WTC11 (cell line): ENCODE results near the gene RNF212B. TPM values are rescaled to one million over a fixed set of nuclear protein-coding genes. Genes with fewer than 3 reads are reported as not detected.
"Not testable (repeated sequence)": the region's sequence is repeated elsewhere in the genome, so short reads cannot be mapped to it uniquely, and the experiment has no call there.

Source experiments
- ATAC-seq: fragments of 200-7000 bp; cut with Tn5 transposase; 2 replicates; pipeline ENCODE4 v1.10.0; 2021; ENCODE audit warnings: mild to moderate bottlenecking, moderate library complexity
- CTCF ChIA-PET: fragments of 300-600 bp; sonication (Branson Sonifier 250); formaldehyde crosslinking; loops from one replicate; lab custom pipeline; 2021; ENCODE audit warnings: antibody characterized with exemption; lab: Charles Lee
- POLR2A ChIA-PET: fragments of 350-600 bp; sonication (Branson Sonifier 250); formaldehyde crosslinking; loops from one replicate; lab custom pipeline; 2021; ENCODE audit warnings: antibody characterized with exemption; lab: Charles Lee
- DNase-seq: peaks from one replicate; pipeline ENCODE4 v3.0.0; 2021; ENCODE audit warnings: low spot score
- H3K27ac Mint-ChIP-seq: 2 replicates; pipeline ENCODE4 v1.8.0; 2021; ENCODE audit warnings: mixed read lengths
- H3K27me3 Mint-ChIP-seq: 2 replicates; pipeline ENCODE4 v1.8.0; 2021; ENCODE audit warnings: low read depth, mild to moderate bottlenecking, moderate library complexity, mixed read lengths
- H3K36me3 Mint-ChIP-seq: 2 replicates; pipeline ENCODE4 v1.8.0; 2021; ENCODE audit warnings: mixed read lengths
- H3K4me1 Mint-ChIP-seq: 2 replicates; pipeline ENCODE4 v1.8.0; 2022; ENCODE audit warnings: mixed read lengths
- H3K4me3 Mint-ChIP-seq: 2 replicates; pipeline ENCODE4 v1.8.0; 2021; ENCODE audit warnings: mild to moderate bottlenecking, moderate library complexity, mixed read lengths
- H3K9me3 Mint-ChIP-seq: 2 replicates; pipeline ENCODE4 v1.8.0; 2021; ENCODE audit warnings: mixed read lengths
- ARID4B ChIP-seq: sonication (generic); formaldehyde crosslinking; IDR thresholded peaks from 2 replicates; pipeline ENCODE4 v1.8.0; 2023; ENCODE audit warnings: missing genetic modification reagents, mild to moderate bottlenecking, borderline replicate concordance
- CBFB ChIP-seq: sonication (generic); formaldehyde crosslinking; IDR thresholded peaks from 2 replicates; pipeline ENCODE4 v1.8.1; 2022; ENCODE audit warnings: mild to moderate bottlenecking, low read depth, missing genetic modification reagents
- E2F4 ChIP-seq: sonication (generic); formaldehyde crosslinking; IDR thresholded peaks from 2 replicates; pipeline ENCODE4 v1.8.1; 2022; ENCODE audit warnings: low read depth, mild to moderate bottlenecking, moderate library complexity, missing genetic modification reagents, borderline replicate concordance
- FOXJ3 ChIP-seq: sonication (generic); formaldehyde crosslinking; IDR thresholded peaks from 2 replicates; pipeline ENCODE4 v1.9.0; 2021; ENCODE audit warnings: missing genetic modification reagents, mild to moderate bottlenecking, borderline replicate concordance
- GRHL2 ChIP-seq: fragments of 250-450 bp; sonication (Bioruptor Pico); IDR thresholded peaks from 2 replicates; pipeline ENCODE4 v1.8.0; 2022; ENCODE audit warnings: mild to moderate bottlenecking, moderate library complexity; ENCODE audit not compliant: insufficient replicate concordance, severe bottlenecking
- JAZF1 ChIP-seq: fragments of 250-450 bp; sonication (Bioruptor Pico); IDR thresholded peaks from 2 replicates; pipeline ENCODE4 v1.9.0; 2021; ENCODE audit warnings: moderate library complexity, mild to moderate bottlenecking, inconsistent platforms
- MYBL2 ChIP-seq: sonication (generic); formaldehyde crosslinking; IDR thresholded peaks from 2 replicates; pipeline ENCODE4 v1.8.1; 2023; ENCODE audit warnings: mild to moderate bottlenecking, moderate library complexity, missing genetic modification reagents
- OVOL2 ChIP-seq: fragments of 250-450 bp; sonication (Bioruptor Pico); IDR thresholded peaks from 2 replicates; pipeline ENCODE4 v1.9.0; 2021; ENCODE audit warnings: mild to moderate bottlenecking, borderline replicate concordance
- RORB ChIP-seq: fragments of 250-450 bp; sonication (Bioruptor Pico); IDR thresholded peaks from 2 replicates; pipeline ENCODE4 v1.9.0; 2021; ENCODE audit warnings: mild to moderate bottlenecking
- TCF7 ChIP-seq: sonication (generic); formaldehyde crosslinking; IDR thresholded peaks from 2 replicates; pipeline ENCODE4 v1.8.0; 2022; ENCODE audit warnings: mild to moderate bottlenecking, low read depth, missing genetic modification reagents, moderate library complexity
- TEAD4 ChIP-seq: sonication (generic); formaldehyde crosslinking; IDR thresholded peaks from 2 replicates; pipeline ENCODE4 v1.8.0; 2022; ENCODE audit warnings: mild to moderate bottlenecking, missing genetic modification reagents
- ZNF219 ChIP-seq: sonication (generic); formaldehyde crosslinking; IDR thresholded peaks from 2 replicates; pipeline ENCODE4 v1.8.0; 2023; ENCODE audit warnings: missing genetic modification reagents, mild to moderate bottlenecking, borderline replicate concordance
- ZNF263 ChIP-seq: sonication (generic); formaldehyde crosslinking; IDR thresholded peaks from 2 replicates; pipeline ENCODE4 v1.8.1; 2022; ENCODE audit warnings: low read depth, mild to moderate bottlenecking, moderate library complexity, missing genetic modification reagents
- ZNF396 ChIP-seq: fragments of 250-450 bp; sonication (Bioruptor Pico); IDR thresholded peaks from 2 replicates; pipeline ENCODE4 v1.8.0; 2021; ENCODE audit warnings: mild to moderate bottlenecking, moderate library complexity, borderline replicate concordance
- total RNA-seq: library from RNA; stranded (reverse); gene quantifications from 3 replicates; pipeline ENCODE4 v1.2.3, GENCODE V29; 2021
- TF ChIP-seq, protein P1 (sequence below): fragments of 250-450 bp; sonication (Bioruptor Pico); IDR thresholded peaks from 2 replicates; pipeline ENCODE4 v1.9.0; 2021; ENCODE audit warnings: moderate library complexity, mild to moderate bottlenecking, inconsistent platforms, borderline replicate concordance
- TF ChIP-seq, protein P2 (sequence below): fragments of 250-450 bp; sonication (Bioruptor Pico); IDR thresholded peaks from 2 replicates; pipeline ENCODE4 v1.9.0; 2021; ENCODE audit warnings: mild to moderate bottlenecking
- TF ChIP-seq, protein P3 (sequence below): sonication (generic); formaldehyde crosslinking; IDR thresholded peaks from 2 replicates; pipeline ENCODE4 v1.8.1; 2023; ENCODE audit warnings: mild to moderate bottlenecking, missing genetic modification reagents
- TF ChIP-seq, protein P4 (sequence below): sonication (generic); formaldehyde crosslinking; IDR thresholded peaks from 2 replicates; pipeline ENCODE4 v1.8.1; 2023; ENCODE audit warnings: mild to moderate bottlenecking, missing genetic modification reagents, borderline replicate concordance

RNF212B gene
- total RNA-seq, 1 experiment from 2014 or later: 0.46 TPM

- TF ChIP-seq, protein P1, sequence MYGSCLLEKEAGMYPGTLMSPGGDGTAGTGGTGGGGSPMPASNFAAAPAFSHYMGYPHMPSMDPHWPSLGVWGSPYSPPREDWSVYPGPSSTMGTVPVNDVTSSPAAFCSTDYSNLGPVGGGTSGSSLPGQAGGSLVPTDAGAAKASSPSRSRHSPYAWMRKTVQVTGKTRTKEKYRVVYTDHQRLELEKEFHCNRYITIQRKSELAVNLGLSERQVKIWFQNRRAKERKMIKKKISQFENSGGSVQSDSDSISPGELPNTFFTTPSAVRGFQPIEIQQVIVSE (CRISPR knock-in tag): no peak
- TF ChIP-seq E2F4: no peak
- no peak for TF ChIP-seq RORB (CRISPR knock-in tag)
- no peak for TF ChIP-seq ZNF396 (CRISPR knock-in tag)
- no peak for TF ChIP-seq ZNF263 (CRISPR knock-in tag)
- no peak for TF ChIP-seq OVOL2 (CRISPR knock-in tag)
- TF ChIP-seq FOXJ3 (CRISPR knock-in tag): no peak
- TF ChIP-seq TCF7 (CRISPR knock-in tag): no peak
- TF ChIP-seq JAZF1: no peak
- TF ChIP-seq, protein P2, sequence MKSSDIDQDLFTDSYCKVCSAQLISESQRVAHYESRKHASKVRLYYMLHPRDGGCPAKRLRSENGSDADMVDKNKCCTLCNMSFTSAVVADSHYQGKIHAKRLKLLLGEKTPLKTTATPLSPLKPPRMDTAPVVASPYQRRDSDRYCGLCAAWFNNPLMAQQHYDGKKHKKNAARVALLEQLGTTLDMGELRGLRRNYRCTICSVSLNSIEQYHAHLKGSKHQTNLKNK (CRISPR knock-in tag): no peak
Observed at GRCh38 chr14:23219075-23219474, 18.7 kb upstream of the RNF212B start (continued).

- H3K27ac Mint-ChIP-seq, H3K36me3 Mint-ChIP-seq, H3K4me3 Mint-ChIP-seq, H3K4me1 Mint-ChIP-seq, DNase-seq, CTCF ChIA-PET, POLR2A ChIA-PET, H3K27me3 Mint-ChIP-seq, ATAC-seq: not testable (repeated sequence)
- peaks cover 21% of the 10 kb centered on the region for H3K9me3 Mint-ChIP-seq
Observed at GRCh38 chr14:23224958-23225357, 12.8 kb upstream of the RNF212B start.

DNA sequence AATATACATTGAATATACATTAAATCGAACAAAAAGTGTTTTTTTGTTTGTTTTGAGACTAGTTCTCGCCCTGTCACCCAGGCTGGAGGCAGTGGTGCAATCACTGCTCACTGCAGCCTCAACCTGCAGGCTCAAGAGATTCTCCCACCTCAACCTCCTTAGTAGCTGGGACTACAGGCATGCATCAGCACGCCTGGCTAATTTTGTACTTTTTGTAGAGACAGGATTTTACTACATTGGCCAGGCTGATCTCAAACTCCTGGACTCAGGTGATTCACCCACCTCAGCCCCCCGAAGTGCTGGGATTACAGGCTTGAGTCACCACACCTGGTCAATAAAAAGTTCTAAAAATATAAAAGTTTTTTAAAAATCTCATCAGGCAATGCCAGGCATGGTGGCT is 10.2 kb upstream of the RNF212B start:
- TF ChIP-seq MYBL2 (CRISPR knock-in tag) (no peak), TEAD4 (no peak)
- TF ChIP-seq, protein P3, sequence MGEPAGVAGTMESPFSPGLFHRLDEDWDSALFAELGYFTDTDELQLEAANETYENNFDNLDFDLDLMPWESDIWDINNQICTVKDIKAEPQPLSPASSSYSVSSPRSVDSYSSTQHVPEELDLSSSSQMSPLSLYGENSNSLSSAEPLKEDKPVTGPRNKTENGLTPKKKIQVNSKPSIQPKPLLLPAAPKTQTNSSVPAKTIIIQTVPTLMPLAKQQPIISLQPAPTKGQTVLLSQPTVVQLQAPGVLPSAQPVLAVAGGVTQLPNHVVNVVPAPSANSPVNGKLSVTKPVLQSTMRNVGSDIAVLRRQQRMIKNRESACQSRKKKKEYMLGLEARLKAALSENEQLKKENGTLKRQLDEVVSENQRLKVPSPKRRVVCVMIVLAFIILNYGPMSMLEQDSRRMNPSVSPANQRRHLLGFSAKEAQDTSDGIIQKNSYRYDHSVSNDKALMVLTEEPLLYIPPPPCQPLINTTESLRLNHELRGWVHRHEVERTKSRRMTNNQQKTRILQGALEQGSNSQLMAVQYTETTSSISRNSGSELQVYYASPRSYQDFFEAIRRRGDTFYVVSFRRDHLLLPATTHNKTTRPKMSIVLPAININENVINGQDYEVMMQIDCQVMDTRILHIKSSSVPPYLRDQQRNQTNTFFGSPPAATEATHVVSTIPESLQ (CRISPR knock-in tag): no peak
- H3K4me1 Mint-ChIP-seq: no peaks in the 10 kb centered on the region
- H3K36me3 Mint-ChIP-seq: peaks cover 15% of the 10 kb centered on the region
- H3K27ac Mint-ChIP-seq: no peak overlapping the region
- H3K27me3 Mint-ChIP-seq: no peaks in the 10 kb centered on the region; the same call in 1 of the 2 replicates
- peaks cover 27% of the 10 kb centered on the region for H3K9me3 Mint-ChIP-seq
- no peak overlapping the region for H3K4me3 Mint-ChIP-seq
- DNase-seq: no peak
- ChIA-PET POLR2A (no interaction called here), CTCF (interaction anchor here (0.7 kb wide), 1 partner anchor 106 kb away, joined by 4 read pairs; no protein-coding TSS in a partner anchor)
- ATAC-seq: no peak

DNA sequence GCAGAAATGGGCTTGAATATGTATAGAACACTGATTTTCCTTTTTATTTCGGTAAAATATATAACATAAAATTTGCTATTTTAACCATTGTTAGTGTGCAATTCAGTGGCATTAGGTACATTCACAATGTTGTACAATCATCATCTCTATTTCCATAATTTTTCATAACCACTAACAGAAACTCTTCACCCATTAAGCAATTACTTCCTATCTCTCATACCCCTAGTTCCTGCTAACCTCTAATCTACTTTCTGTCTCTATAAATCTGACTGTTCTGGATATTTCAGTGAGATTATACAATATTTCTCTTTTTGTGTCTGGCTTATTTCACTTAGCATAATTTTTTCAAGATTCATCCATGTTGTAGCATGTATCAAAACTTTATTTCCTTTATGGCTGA is 8.9 kb upstream of the RNF212B start:
- H3K27ac Mint-ChIP-seq: no peak overlapping the region
- ChIA-PET POLR2A (no interaction called here), CTCF (no interaction called here)
- peaks cover 19% of the 10 kb centered on the region for H3K36me3 Mint-ChIP-seq
- DNase-seq: no peak
- H3K9me3 Mint-ChIP-seq: peaks cover 30% of the 10 kb centered on the region
- H3K27me3 Mint-ChIP-seq: no peaks in the 10 kb centered on the region; the same call in 1 of the 2 replicates
- ATAC-seq: no peak
- 0 out of 2 replicates have a peak, but pooled peaks cover 3% of the 10 kb centered on the region for H3K4me1 Mint-ChIP-seq
- H3K4me3 Mint-ChIP-seq: no peak overlapping the region
- TF ChIP-seq, protein P4, sequence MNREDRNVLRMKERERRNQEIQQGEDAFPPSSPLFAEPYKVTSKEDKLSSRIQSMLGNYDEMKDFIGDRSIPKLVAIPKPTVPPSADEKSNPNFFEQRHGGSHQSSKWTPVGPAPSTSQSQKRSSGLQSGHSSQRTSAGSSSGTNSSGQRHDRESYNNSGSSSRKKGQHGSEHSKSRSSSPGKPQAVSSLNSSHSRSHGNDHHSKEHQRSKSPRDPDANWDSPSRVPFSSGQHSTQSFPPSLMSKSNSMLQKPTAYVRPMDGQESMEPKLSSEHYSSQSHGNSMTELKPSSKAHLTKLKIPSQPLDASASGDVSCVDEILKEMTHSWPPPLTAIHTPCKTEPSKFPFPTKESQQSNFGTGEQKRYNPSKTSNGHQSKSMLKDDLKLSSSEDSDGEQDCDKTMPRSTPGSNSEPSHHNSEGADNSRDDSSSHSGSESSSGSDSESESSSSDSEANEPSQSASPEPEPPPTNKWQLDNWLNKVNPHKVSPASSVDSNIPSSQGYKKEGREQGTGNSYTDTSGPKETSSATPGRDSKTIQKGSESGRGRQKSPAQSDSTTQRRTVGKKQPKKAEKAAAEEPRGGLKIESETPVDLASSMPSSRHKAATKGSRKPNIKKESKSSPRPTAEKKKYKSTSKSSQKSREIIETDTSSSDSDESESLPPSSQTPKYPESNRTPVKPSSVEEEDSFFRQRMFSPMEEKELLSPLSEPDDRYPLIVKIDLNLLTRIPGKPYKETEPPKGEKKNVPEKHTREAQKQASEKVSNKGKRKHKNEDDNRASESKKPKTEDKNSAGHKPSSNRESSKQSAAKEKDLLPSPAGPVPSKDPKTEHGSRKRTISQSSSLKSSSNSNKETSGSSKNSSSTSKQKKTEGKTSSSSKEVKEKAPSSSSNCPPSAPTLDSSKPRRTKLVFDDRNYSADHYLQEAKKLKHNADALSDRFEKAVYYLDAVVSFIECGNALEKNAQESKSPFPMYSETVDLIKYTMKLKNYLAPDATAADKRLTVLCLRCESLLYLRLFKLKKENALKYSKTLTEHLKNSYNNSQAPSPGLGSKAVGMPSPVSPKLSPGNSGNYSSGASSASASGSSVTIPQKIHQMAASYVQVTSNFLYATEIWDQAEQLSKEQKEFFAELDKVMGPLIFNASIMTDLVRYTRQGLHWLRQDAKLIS (CRISPR knock-in tag): no peak
- TF ChIP-seq ZNF219 (CRISPR knock-in tag) (no peak), TEAD4 (no peak), CBFB (CRISPR knock-in tag) (no peak), ARID4B (CRISPR knock-in tag) (no peak), GRHL2 (CRISPR knock-in tag) (no peak)
